GM21381 (cell line): ENCODE measurements around the gene BCOR.

ENCODE experiments used
- ATAC-seq: cut with Tn5 transposase; IDR thresholded peaks from one replicate; pipeline ENCODE4 v1.9.1; 2021; ENCODE audit warnings: mild to moderate bottlenecking, moderate library complexity; ENCODE audit not compliant: unreplicated experiment

Gene BCOR

DNA sequence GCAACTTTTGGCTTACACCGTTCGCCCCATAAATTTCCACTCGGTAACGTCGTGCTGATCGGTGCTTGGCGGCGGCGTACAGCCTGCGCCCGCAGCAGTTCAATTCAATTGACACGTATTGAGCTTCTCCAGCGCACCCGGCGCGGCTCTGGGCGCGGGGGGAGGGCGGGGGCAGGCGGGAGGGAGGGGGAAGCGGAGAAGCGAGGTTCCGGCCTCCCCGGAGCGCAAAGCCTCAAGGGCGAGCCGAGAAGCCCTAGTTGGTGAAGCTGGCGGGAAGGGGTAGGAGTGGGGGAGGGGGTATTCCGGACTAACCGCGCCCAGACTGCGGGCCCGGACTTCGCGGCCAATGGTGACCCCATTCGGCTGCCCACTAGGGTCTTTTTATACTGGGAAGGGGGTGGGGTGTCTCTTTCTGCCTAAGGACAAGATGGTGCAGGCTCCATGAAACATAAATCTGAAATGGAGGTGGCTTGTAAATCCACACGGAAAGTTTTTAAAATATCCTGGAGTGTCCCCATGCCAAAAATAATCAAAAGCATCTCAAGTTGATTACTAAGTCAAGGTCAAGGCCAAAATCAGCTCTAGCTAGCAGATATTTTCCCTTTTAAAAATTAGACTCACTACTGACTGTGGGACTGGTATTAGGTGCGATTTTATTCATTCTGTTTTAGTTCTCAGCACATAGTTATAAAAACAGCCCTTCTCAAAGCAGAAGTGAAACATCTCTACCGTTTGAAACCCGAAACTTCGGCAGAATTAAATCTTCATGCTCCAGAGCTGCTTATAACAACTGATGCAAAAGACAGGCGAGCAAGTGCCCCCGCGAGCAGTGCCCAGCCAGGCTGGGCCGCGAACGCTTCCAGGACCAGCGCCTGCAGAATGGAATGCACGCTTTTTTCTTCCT lies 1.5 kb upstream of the BCOR start:
- ATAC-seq, result peak; percentile 22

GRCh38 chrX:40098264-40099054 lies 701 bp upstream of the BCOR start:
- peak; percentile 21 for ATAC-seq

- no peak for ATAC-seq
Measured at GRCh38 chrX:40097141-40097503, 636 bp downstream of the BCOR start.

GRCh38 chrX:40096395-40097091 lies 1.2 kb downstream of the BCOR start:
- no peak for ATAC-seq

GRCh38 chrX:40095583-40096394 lies 2.0 kb downstream of the BCOR start:
- ATAC-seq, result no peak

GRCh38 chrX:40094900-40095582 lies 2.7 kb downstream of the BCOR start:
- no peak for ATAC-seq

GRCh38 chrX:40094041-40094899 lies 3.5 kb downstream of the BCOR start:
- ATAC-seq, result no peak

GRCh38 chrX:40093586-40093985 lies 4.2 kb downstream of the BCOR start:
- ATAC-seq, result no peak

DNA sequence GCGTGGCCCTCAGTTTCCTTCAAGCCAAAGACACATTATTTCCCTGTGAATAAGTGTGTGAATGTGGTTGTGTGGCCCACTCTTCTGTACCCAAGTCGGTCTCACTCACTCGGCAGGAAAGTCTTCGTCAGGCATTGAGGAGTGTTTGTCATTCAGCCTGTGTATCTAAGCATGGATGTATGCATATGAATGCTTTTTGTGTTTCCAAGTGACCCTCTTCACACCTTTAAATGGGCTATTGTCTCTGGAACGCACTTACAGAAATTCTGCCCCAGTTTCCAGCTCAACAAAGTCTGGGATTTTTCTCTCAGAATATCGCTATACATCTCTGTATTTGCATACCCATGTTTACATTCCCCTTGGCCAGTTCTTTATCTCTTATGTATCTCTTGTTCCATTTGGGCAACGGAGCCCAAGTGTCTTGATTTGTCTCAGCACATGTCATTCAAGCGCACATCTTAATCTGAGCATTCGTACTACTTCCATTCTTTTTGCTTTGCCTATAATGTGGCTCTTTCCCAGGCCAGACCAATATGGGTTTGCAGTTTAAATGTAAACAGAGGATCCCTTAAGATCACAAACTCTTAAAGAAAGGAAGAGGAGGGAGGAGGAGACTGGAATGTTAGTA lies 4.8 kb downstream of the BCOR start:
- ATAC-seq, result no peak

DNA sequence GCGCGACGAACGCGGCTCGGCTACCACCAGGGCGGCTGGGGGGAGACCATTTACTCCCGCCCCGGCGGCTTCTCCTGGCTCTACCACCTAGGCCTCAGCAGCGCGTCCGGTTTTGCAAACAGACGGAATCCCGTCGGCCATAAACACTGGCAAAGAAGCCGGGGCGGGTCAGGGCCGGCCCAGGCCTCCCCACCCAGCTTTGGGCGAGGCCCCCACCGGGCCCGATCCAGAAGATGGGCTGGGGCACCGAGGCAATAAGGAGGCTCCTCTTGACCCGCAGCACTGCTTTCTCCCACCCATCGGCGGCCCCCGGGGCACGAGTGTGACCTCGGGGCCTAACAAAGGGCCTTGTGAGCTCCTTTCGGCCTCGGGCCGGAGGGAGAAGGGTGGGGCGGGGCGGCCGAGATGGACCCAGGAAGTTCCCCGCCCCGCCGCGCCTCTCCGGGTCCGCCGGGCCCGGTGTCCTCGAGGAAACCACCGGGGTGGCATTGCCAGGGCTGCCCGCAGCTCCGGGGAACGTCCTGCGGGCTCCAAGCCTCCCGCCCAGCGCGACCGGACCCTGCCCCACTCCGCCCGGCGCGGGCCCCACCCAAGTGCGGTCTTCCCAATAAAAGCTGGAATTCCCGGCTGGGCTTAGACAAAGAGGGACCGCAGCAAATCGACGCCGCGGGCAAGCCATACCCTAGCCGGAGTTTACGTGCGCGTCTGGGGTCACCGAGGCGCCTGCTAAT lies 5.9 kb downstream of the BCOR start:
- no peak for ATAC-seq

DNA sequence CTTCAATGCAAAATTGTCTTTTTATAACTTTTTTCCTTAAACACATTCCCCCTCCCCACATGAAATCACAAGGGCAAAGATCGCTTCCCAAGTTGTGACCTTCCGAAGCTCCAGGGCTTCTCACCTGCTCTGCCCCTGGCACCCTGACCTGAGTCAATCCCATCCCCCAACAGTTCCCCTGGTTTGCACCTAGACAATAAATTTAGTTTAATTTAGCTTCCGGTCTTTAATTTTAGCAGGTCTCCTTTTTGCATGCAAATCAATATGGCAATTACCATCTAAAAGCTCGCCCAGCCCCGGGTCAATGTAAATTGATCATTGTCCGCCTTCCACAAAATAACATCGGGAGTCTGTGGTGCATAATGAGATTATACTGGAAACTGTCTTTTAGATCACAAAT lies 6.8 kb downstream of the BCOR start:
- ATAC-seq, result no peak

DNA sequence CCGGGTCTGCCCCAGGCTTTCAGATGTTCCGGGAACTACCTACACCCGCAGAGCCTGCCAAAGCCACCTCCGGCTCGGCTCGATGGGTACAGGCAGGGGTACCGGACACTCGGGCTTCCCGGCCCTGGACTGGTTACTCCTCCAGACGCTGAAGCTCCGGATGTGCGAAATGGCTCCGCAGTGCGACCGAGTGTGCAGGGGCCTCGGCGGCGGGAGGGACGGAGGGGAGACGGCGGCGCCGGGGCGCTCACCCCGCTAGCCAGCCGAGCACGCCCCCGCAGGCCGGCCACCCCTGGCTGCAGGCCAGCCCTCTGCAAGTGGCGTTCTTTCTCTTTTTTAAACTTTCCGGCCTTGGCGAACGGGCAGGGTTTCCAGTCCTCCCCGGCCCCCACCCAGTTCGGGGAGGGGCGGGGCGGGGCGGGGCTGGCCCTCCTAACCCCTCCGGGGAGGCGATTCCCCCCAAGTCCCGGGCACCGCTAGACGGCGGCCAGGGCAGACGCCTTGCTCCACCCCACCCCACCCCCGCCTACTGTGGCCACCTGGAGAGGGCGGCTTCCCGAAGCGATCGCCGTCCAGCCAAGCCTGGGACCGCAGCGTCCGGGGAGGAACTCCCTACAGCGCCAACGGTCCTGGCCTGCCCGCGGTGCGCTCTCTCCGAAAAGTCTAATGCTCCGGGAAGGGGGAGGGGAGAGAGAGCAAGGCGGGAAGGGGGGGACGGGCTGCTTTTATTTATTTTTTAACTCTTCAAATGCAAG lies 7.5 kb downstream of the BCOR start:
- no peak for ATAC-seq

DNA sequence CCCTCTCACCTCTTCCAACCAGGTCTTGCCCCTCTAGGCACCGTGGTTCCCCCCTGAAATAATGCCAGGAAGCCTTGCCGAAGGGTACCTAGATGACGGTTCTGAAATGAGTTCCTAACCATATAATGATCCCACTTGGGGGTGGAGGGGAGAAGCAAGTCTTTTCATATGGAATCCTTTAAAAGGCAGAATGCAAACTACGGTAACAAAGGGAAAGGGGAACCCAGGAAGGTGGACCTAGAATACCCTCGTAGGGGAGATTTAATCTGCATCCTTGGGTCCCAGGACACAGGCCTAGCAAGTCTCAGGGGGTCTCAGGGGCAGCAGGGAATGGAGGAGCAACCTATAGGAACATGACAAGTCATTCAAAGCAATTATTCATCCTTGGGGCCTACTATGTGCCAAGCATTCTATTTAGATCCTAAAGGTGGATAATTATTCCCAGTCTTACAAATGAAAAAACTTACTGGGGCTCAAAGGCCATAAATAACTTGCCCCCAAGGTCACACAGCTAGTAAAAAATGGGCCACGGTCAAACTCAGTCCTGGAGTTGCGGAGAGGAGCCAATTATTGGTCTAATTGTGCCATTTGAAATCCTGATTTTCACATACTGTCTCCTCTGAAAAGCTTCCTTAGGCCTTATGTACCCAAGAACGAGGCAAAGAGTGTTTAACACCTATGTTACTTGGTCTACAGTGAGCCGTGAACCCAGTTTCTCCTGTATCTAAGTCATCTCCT lies 8.8 kb downstream of the BCOR start:
- no peak for ATAC-seq

DNA sequence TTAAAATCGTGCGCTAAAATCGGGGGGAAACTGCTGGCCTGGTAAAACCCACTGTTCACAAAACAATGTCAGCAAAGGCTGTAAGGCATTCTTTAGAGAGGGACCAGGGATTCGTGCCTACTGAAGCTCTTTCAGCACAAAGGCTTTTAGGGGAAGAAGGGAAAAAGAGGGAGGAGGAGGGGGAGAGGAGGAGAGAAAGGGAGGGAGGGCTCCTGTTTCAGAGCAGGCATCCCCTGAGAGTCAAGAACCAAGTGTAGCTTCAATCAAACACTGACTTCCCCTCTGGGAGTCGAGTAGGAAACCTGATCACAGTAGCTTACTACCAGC lies 9.5 kb downstream of the BCOR start:
- no peak for ATAC-seq

- no peak for ATAC-seq
Measured at GRCh38 chrX:40087425-40088298, 10.1 kb downstream of the BCOR start.
